ENCODE results near the gene MMADHC.

GRCh38 chr2:149597668-149598326 lies 10.2 kb upstream of the MMADHC start:
- TF ChIP-seq, protein P1, sequence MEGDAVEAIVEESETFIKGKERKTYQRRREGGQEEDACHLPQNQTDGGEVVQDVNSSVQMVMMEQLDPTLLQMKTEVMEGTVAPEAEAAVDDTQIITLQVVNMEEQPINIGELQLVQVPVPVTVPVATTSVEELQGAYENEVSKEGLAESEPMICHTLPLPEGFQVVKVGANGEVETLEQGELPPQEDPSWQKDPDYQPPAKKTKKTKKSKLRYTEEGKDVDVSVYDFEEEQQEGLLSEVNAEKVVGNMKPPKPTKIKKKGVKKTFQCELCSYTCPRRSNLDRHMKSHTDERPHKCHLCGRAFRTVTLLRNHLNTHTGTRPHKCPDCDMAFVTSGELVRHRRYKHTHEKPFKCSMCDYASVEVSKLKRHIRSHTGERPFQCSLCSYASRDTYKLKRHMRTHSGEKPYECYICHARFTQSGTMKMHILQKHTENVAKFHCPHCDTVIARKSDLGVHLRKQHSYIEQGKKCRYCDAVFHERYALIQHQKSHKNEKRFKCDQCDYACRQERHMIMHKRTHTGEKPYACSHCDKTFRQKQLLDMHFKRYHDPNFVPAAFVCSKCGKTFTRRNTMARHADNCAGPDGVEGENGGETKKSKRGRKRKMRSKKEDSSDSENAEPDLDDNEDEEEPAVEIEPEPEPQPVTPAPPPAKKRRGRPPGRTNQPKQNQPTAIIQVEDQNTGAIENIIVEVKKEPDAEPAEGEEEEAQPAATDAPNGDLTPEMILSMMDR (IDR thresholded peaks at IDR 0.05) = peak; percentile 77 to 83 (median 78)
- no peak for TF ChIP-seq POLR2A (IDR thresholded peaks at IDR 0.05)
- TF ChIP-seq EP300 (IDR thresholded peaks at IDR 0.05; ENCODE audit: low read depth) = no peak

Data from transverse colon (tissue), 3 donors.